H1 (cell line): ENCODE measurements around the gene TIMM9.

ENCODE experiments used
- CTCF ChIP-seq, 3 experiments: IDR thresholded peaks; 1 replicate in 2 of 3; 2 replicates in 1 of 3; pipeline versions ENCODE4 v1.5.1 to v1.6.1; 2011; ENCODE audit warnings: low read length in 3 of 3, mild to moderate bottlenecking in 3 of 3, inconsistent platforms in 2 of 3, low read depth in 1 of 3, moderate library complexity in 1 of 3; ENCODE audit not compliant: insufficient read depth in 1 of 3; ENCODE audit errors: control extremely low read depth in 1 of 3
- EZH2 ChIP-seq: fragments of 200-600 bp; sonication (generic); IDR thresholded peaks from 2 replicates; pipeline ENCODE4 v1.7.1; 2012; ENCODE audit warnings: low read depth, mild to moderate bottlenecking, moderate library complexity, low read length, inconsistent platforms; ENCODE audit not compliant: severe bottlenecking
- GABPA ChIP-seq: IDR thresholded peaks from 2 replicates; pipeline ENCODE4 v1.6.1; 2011; ENCODE audit warnings: mild to moderate bottlenecking, low read length, moderate library complexity, borderline replicate concordance; ENCODE audit not compliant: insufficient read depth
- RXRA ChIP-seq: IDR thresholded peaks from 2 replicates; pipeline ENCODE4 v1.6.1; 2011; ENCODE audit warnings: low read depth, mild to moderate bottlenecking, low read length, moderate library complexity; ENCODE audit not compliant: insufficient read depth
- SP1 ChIP-seq: IDR thresholded peaks from 2 replicates; pipeline ENCODE4 v1.6.1; 2011; ENCODE audit warnings: low read depth, low read length

DNA sequence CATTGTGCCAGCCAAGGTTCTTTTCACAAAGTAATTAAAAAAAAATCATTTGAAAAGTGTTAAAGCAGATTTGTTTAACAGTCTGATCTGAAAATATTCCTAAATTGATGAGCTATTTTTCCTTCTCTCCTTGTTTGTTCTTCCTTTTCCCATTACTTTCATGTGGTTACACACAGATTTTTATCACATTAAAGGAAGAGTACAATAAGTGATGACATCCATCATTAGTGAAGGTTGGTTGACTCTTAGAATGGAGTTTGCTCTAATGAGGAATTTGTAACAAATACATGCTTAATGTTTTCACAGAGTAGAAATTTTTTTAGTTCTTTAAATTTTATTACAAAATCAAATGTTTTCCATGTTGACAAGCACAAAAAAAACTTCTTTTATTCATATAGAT is 50.5 kb downstream of the TIMM9 start:
- TF ChIP-seq RXRA (no peak), EZH2 (no peak), CTCF (IDR thresholded peaks at IDR 0.05; ENCODE audit: control extremely low read depth in 1 of 3, insufficient read depth in 1 of 3, low read depth in 1 of 3, low read length in 3 of 3) (no peak), SP1 (no peak), GABPA (no peak)
